ENCODE data around the gene TSPAN13. TPM values are rescaled to one million over a fixed set of nuclear protein-coding genes. Genes with fewer than 3 reads are reported as not detected.

TSPAN13 gene
- polyA plus RNA-seq, 1 experiment = 4.6 TPM

GRCh38 chr7:16754856-16755317 is 1.3 kb downstream of the TSPAN13 start:
- TF ChIP-seq CTCF (IDR thresholded peaks at IDR 0.05; ENCODE audit: insufficient read depth, low read depth, low read length) = no peak
- CTCF ChIA-PET = interaction anchor here (0.7 to 1.9 kb wide), 3 partner anchors 11 to 634 kb away, joined by 3 to 5 read pairs (median 3); no protein-coding TSS in a partner anchor
- POLR2A ChIA-PET = no interaction called here
- Histone ChIP-seq H3K27me3 (ENCODE audit: control insufficient read depth, insufficient read depth, low read length) (no peaks in the 10 kb centered on the region), H3K4me3 (ENCODE audit: low read depth, low read length) (no peak overlapping the region), H3K36me3 (ENCODE audit: control insufficient read depth, insufficient read depth, low read length) (no peaks in the 10 kb centered on the region)
- DNase-seq (ENCODE audit: low read depth) = no peak

GRCh38 chr7:16755397-16755796 is 1.8 kb downstream of the TSPAN13 start:
- Histone ChIP-seq H3K36me3 (ENCODE audit: control insufficient read depth, insufficient read depth, low read length) (no peaks in the 10 kb centered on the region), H3K27me3 (ENCODE audit: control insufficient read depth, insufficient read depth, low read length) (no peaks in the 10 kb centered on the region), H3K4me3 (ENCODE audit: low read depth, low read length) (no peak overlapping the region)
- TF ChIP-seq CTCF (IDR thresholded peaks at IDR 0.05; ENCODE audit: insufficient read depth, low read depth, low read length) = no peak
- no peak for DNase-seq (ENCODE audit: low read depth)
- POLR2A ChIA-PET = no interaction called here
- CTCF ChIA-PET = interaction anchor here (1.2 to 1.9 kb wide), 2 partner anchors 11 to 45 kb away, joined by 3 to 5 read pairs; no protein-coding TSS in a partner anchor

- ChIA-PET POLR2A (no interaction called here), CTCF (interaction anchor here (1.5 kb wide), 1 partner anchor 13 kb away, joined by 3 read pairs; no protein-coding TSS in a partner anchor)
- Histone ChIP-seq H3K27me3 (ENCODE audit: control insufficient read depth, insufficient read depth, low read length) (no peaks in the 10 kb centered on the region), H3K36me3 (ENCODE audit: control insufficient read depth, insufficient read depth, low read length) (no peaks in the 10 kb centered on the region), H3K4me3 (ENCODE audit: low read depth, low read length) (no peak overlapping the region)
- no peak for TF ChIP-seq CTCF (IDR thresholded peaks at IDR 0.05; ENCODE audit: insufficient read depth, low read depth, low read length)
- DNase-seq (ENCODE audit: low read depth) = no peak
These were observed 4.5 kb downstream of the TSPAN13 start for GRCh38 chr7:16758036-16758435.

GRCh38 chr7:16758631-16759611 is 5.4 kb downstream of the TSPAN13 start:
- H3K4me3 ChIP-seq (ENCODE audit: low read depth, low read length) = no peak overlapping the region
- H3K27me3 ChIP-seq (ENCODE audit: control insufficient read depth, insufficient read depth, low read length) = no peaks in the 10 kb centered on the region
- no peaks in the 10 kb centered on the region for H3K36me3 ChIP-seq (ENCODE audit: control insufficient read depth, insufficient read depth, low read length)
- no peak for TF ChIP-seq CTCF (IDR thresholded peaks at IDR 0.05; ENCODE audit: insufficient read depth, low read depth, low read length)
- POLR2A ChIA-PET = no interaction called here
- no peak for DNase-seq (ENCODE audit: low read depth)
- CTCF ChIA-PET = interaction anchor here (1.5 kb wide), 1 partner anchor 12 kb away, joined by 3 read pairs; no protein-coding TSS in a partner anchor

GRCh38 chr7:16759840-16760239 is 6.3 kb downstream of the TSPAN13 start:
- Histone ChIP-seq H3K27me3 (ENCODE audit: control insufficient read depth, insufficient read depth, low read length) (no peaks in the 10 kb centered on the region), H3K36me3 (ENCODE audit: control insufficient read depth, insufficient read depth, low read length) (no peaks in the 10 kb centered on the region), H3K4me3 (ENCODE audit: low read depth, low read length) (no peak overlapping the region)
- no peak for TF ChIP-seq CTCF (IDR thresholded peaks at IDR 0.05; ENCODE audit: insufficient read depth, low read depth, low read length)
- ChIA-PET POLR2A (no interaction called here), CTCF (interaction anchor here (1.5 kb wide), 1 partner anchor 11 kb away, joined by 3 read pairs; no protein-coding TSS in a partner anchor)
- no peak for DNase-seq (ENCODE audit: low read depth)
